Loucy (cell line): Measurements from ENCODE around the gene PYGB.

Experiments used
- H2AFZ ChIP-seq: fragments of 200-600 bp; sonication (generic); 2 replicates; pipeline ENCODE4 v1.6.0; 2016; ENCODE audit warnings: antibody characterized with exemption, mild to moderate bottlenecking, low read length, moderate library complexity
- H3F3A ChIP-seq: fragments of 200-600 bp; 2 replicates; pipeline ENCODE4 v1.6.0; 2016; ENCODE audit warnings: antibody characterized with exemption, low read depth, mild to moderate bottlenecking
- H3K27me3 ChIP-seq: fragments of 200-600 bp; sonication (generic); 2 replicates; pipeline ENCODE4 v1.6.1; 2014; ENCODE audit warnings: low read length, mild to moderate bottlenecking; ENCODE audit not compliant: insufficient read depth, poor library complexity, severe bottlenecking
- H3K36me3 ChIP-seq: fragments of 200-600 bp; sonication (generic); 2 replicates; pipeline ENCODE4 v1.6.1; 2016; ENCODE audit warnings: low read length; ENCODE audit not compliant: insufficient read depth
- H3K4me1 ChIP-seq: fragments of 200-600 bp; sonication (generic); 2 replicates; pipeline ENCODE4 v1.5.1; 2014; ENCODE audit warnings: low read length, mild to moderate bottlenecking; ENCODE audit not compliant: insufficient read depth, poor library complexity, severe bottlenecking
- H3K4me2 ChIP-seq: fragments of 200-600 bp; sonication (generic); 2 replicates; pipeline ENCODE4 v1.6.0; 2014; ENCODE audit warnings: antibody characterized with exemption, low read length, low read depth, mild to moderate bottlenecking; ENCODE audit not compliant: poor library complexity, severe bottlenecking
- H3K4me3 ChIP-seq: fragments of 200-600 bp; sonication (generic); 2 replicates; pipeline ENCODE4 v1.5.1; 2014; ENCODE audit warnings: low read length, mild to moderate bottlenecking, mixed read lengths; ENCODE audit not compliant: poor library complexity, severe bottlenecking
- H3K79me2 ChIP-seq: fragments of 200-600 bp; sonication (generic); 2 replicates; pipeline ENCODE4 v1.6.1; 2014; ENCODE audit warnings: low read length; ENCODE audit not compliant: insufficient read depth
- H3K9ac ChIP-seq: fragments of 200-600 bp; sonication (generic); 2 replicates; pipeline ENCODE4 v1.6.0; 2014; ENCODE audit warnings: mild to moderate bottlenecking, low read depth, low read length, moderate library complexity; ENCODE audit not compliant: poor library complexity, severe bottlenecking
- H3K9me2 ChIP-seq: fragments of 200-600 bp; sonication (generic); replicated peaks from 2 replicates; pipeline ENCODE4 v1.6.1; 2016; ENCODE audit warnings: low read depth, low read length, mixed read lengths
- H3K9me3 ChIP-seq: fragments of 200-600 bp; sonication (generic); 2 replicates; pipeline ENCODE4 v1.6.1; 2014; ENCODE audit warnings: mild to moderate bottlenecking, antibody characterized with exemption, low read length, low read depth; ENCODE audit not compliant: insufficient read depth
- H4K20me1 ChIP-seq: fragments of 200-600 bp; sonication (generic); 2 replicates; pipeline ENCODE4 v1.6.0; 2014; ENCODE audit warnings: antibody characterized with exemption, low read length, mild to moderate bottlenecking; ENCODE audit not compliant: insufficient read depth, poor library complexity, severe bottlenecking
- EZH2phosphoT487 ChIP-seq: fragments of 200-600 bp; IDR thresholded peaks from 2 replicates; pipeline ENCODE4 v1.6.1; 2018; ENCODE audit warnings: antibody characterized with exemption, mild to moderate bottlenecking, moderate library complexity, borderline replicate concordance
- TF ChIP-seq, protein P1 (sequence below): fragments of 200-600 bp; sonication (generic); conservative IDR thresholded peaks from 2 replicates; pipeline ENCODE4 v1.5.1; 2014; ENCODE audit warnings: mild to moderate bottlenecking, antibody characterized with exemption, low read length

Gene PYGB

DNA sequence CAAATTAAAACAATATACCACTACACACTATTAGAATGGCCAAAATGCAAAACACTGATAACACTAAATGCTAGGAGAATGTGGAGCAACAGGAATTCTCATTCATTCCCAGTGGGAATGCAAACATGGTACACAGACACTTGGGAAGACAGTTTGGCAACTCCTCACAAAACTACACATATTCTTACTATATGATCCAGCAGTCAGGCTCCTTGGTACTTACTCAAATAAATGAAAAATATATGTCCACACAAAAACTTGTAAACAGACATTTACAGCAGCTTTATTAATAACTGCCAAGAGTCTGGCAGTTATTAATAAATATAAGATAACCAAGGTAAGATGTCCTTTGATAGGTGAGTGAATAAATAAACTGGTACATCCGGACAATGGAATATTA, 97.8 kb downstream of the PYGB start:
- H4K20me1 ChIP-seq = no peaks in the 10 kb centered on the region
- H3K79me2 ChIP-seq = peaks cover 56% of the 10 kb centered on the region
- no peak overlapping the region for H3K4me2 ChIP-seq
- no peaks in the 10 kb centered on the region for H3F3A ChIP-seq
- H3K4me3 ChIP-seq = no peak overlapping the region
- TF ChIP-seq EZH2phosphoT487 = no peak
- H3K9ac ChIP-seq = no peak overlapping the region
- no peaks in the 10 kb centered on the region for H3K27me3 ChIP-seq
- H3K4me1 ChIP-seq = peaks cover 7% of the 10 kb centered on the region
- no peaks in the 10 kb centered on the region for H3K36me3 ChIP-seq
- no peaks in the 10 kb centered on the region for H3K9me3 ChIP-seq
- H3K9me2 ChIP-seq = no peaks in the 10 kb centered on the region
- no peak overlapping the region for H2AFZ ChIP-seq

GRCh38 chr20:25346349-25346748, 98.5 kb downstream of the PYGB start:
- H3K36me3 ChIP-seq = no peaks in the 10 kb centered on the region
- H3K4me2 ChIP-seq = no peak overlapping the region
- no peaks in the 10 kb centered on the region for H3F3A ChIP-seq
- H4K20me1 ChIP-seq = no peaks in the 10 kb centered on the region
- no peak overlapping the region for H3K9ac ChIP-seq
- H3K9me2 ChIP-seq = no peaks in the 10 kb centered on the region
- no peak for TF ChIP-seq EZH2phosphoT487
- TF ChIP-seq, protein P1, sequence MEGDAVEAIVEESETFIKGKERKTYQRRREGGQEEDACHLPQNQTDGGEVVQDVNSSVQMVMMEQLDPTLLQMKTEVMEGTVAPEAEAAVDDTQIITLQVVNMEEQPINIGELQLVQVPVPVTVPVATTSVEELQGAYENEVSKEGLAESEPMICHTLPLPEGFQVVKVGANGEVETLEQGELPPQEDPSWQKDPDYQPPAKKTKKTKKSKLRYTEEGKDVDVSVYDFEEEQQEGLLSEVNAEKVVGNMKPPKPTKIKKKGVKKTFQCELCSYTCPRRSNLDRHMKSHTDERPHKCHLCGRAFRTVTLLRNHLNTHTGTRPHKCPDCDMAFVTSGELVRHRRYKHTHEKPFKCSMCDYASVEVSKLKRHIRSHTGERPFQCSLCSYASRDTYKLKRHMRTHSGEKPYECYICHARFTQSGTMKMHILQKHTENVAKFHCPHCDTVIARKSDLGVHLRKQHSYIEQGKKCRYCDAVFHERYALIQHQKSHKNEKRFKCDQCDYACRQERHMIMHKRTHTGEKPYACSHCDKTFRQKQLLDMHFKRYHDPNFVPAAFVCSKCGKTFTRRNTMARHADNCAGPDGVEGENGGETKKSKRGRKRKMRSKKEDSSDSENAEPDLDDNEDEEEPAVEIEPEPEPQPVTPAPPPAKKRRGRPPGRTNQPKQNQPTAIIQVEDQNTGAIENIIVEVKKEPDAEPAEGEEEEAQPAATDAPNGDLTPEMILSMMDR = no peak
- H2AFZ ChIP-seq = no peak overlapping the region
- no peaks in the 10 kb centered on the region for H3K27me3 ChIP-seq
- H3K4me3 ChIP-seq = no peak overlapping the region
- H3K4me1 ChIP-seq = peaks cover 7% of the 10 kb centered on the region
- peaks cover 54% of the 10 kb centered on the region for H3K79me2 ChIP-seq
- H3K9me3 ChIP-seq = no peaks in the 10 kb centered on the region
